K562 (cell line): Measurements from ENCODE around the gene ADAP1. TPM values are rescaled to one million over a fixed set of nuclear protein-coding genes. Genes with fewer than 3 reads are reported as not detected.

Experiments used
- BACH1 ChIP-seq: fragments of 200-800 bp; sonication (Bioruptor generic); IDR thresholded peaks from 2 replicates; pipeline ENCODE4 v1.6.1; 2016; ENCODE audit warnings: missing genetic modification characterization, missing compliant biosample characterization
- CBFA2T2 ChIP-seq: fragments of 450-650 bp; conservative IDR thresholded peaks from 2 replicates; pipeline ENCODE4 v1.6.1; 2017; ENCODE audit warnings: mild to moderate bottlenecking
- CBX1 ChIP-seq: sonication (generic); IDR thresholded peaks from 2 replicates; pipeline ENCODE4 v1.6.1; 2016; ENCODE audit warnings: antibody characterized with exemption, low read depth, mild to moderate bottlenecking
- ELK1 ChIP-seq: sonication (generic); formaldehyde crosslinking; IDR thresholded peaks from 2 replicates; pipeline ENCODE4 v1.8.1; 2022; ENCODE audit warnings: missing genetic modification reagents
- ELK3 ChIP-seq: fragments of 450-650 bp; formaldehyde crosslinking; IDR thresholded peaks from 2 replicates; pipeline ENCODE4 v1.4.0; 2020; ENCODE audit warnings: mild to moderate bottlenecking
- HCFC1 ChIP-seq: IDR thresholded peaks from 2 replicates; pipeline ENCODE4 v1.6.1; 2012; ENCODE audit warnings: low read depth, low read length, improper control_type of control experiment
- KAT7 ChIP-seq: sonication (generic); formaldehyde crosslinking; IDR thresholded peaks from 2 replicates; pipeline ENCODE4 v1.8.0; 2022; ENCODE audit warnings: missing genetic modification reagents, mild to moderate bottlenecking, borderline replicate concordance
- MED1 ChIP-seq: sonication (generic); formaldehyde crosslinking; IDR thresholded peaks from 2 replicates; pipeline ENCODE4 v1.8.1; 2023; ENCODE audit warnings: missing genetic modification reagents, borderline replicate concordance
- MLLT1 ChIP-seq, 2 experiments: fragments of 450-650 bp; IDR thresholded peaks; 2 replicates each; pipeline ENCODE4 v1.6.1; 2016
- NR2C1 ChIP-seq, 2 experiments: fragments of 450-650 bp; IDR thresholded peaks; 2 replicates each; pipeline ENCODE4 v1.6.1; 2017; ENCODE audit warnings: mild to moderate bottlenecking in 2 of 2, antibody characterized with exemption in 1 of 2, inconsistent platforms in 1 of 2, missing compliant biosample characterization in 1 of 2, missing genetic modification characterization in 1 of 2
- PHTF2 ChIP-seq: fragments of 250-450 bp; sonication (Bioruptor Pico); IDR thresholded peaks from 2 replicates; pipeline ENCODE4 v1.5.0; 2021; ENCODE audit warnings: mild to moderate bottlenecking
- SAFB ChIP-seq: fragments of 200-400 bp; formaldehyde crosslinking; IDR thresholded peaks from 2 replicates; pipeline ENCODE4 v1.6.1; 2017; ENCODE audit warnings: low read depth, low read length, borderline replicate concordance
- SREBF2 ChIP-seq: sonication (generic); formaldehyde crosslinking; IDR thresholded peaks from 2 replicates; pipeline ENCODE4 v1.4.0; 2020; ENCODE audit warnings: mild to moderate bottlenecking, missing genetic modification reagents
- TEAD1 ChIP-seq, 2 experiments: fragments of 450-650 bp in 1 of 2; sonication (generic) in 1 of 2; formaldehyde crosslinking; IDR thresholded peaks; 2 replicates each; pipeline versions ENCODE4 v1.4.0 to v1.8.0; 2020 to 2022; ENCODE audit warnings: mild to moderate bottlenecking in 2 of 2, missing genetic modification reagents in 1 of 2
- U2AF2 ChIP-seq: fragments of 200-400 bp; formaldehyde crosslinking; optimal IDR thresholded peaks from 2 replicates; pipeline ENCODE3; 2017; ENCODE audit warnings: low read depth, mild to moderate bottlenecking, low read length
- ZBTB12 ChIP-seq: fragments of 250-450 bp; sonication (Bioruptor Pico); IDR thresholded peaks from 2 replicates; pipeline ENCODE4 v1.4.0; 2020
- ZBTB43 ChIP-seq: sonication (generic); formaldehyde crosslinking; IDR thresholded peaks from 2 replicates; pipeline ENCODE4 v1.8.0; 2023; ENCODE audit warnings: mild to moderate bottlenecking, missing genetic modification reagents
- ZNF274 ChIP-seq: IDR thresholded peaks from 2 replicates; pipeline ENCODE4 v1.6.1; 2011; ENCODE audit warnings: low read depth, mild to moderate bottlenecking, low read length, moderate library complexity, borderline replicate concordance
- ZNF408 ChIP-seq: fragments of 250-450 bp; sonication (Bioruptor Pico); IDR thresholded peaks from 2 replicates; pipeline ENCODE4 v1.4.0; 2020; ENCODE audit warnings: low read depth, mild to moderate bottlenecking, moderate library complexity
- ZNF431 ChIP-seq: sonication (generic); formaldehyde crosslinking; IDR thresholded peaks from 2 replicates; pipeline ENCODE4 v1.8.0; 2022; ENCODE audit warnings: mild to moderate bottlenecking, missing genetic modification reagents
- ZNF444 ChIP-seq: fragments of 250-450 bp; sonication (Bioruptor Pico); IDR thresholded peaks from 2 replicates; pipeline ENCODE4 v1.4.0; 2020; ENCODE audit warnings: mild to moderate bottlenecking, moderate library complexity
- polyA plus RNA-seq, 8 experiments: library from polyadenylated mRNA; depleted of rRNA in 4 of 8; stranded (reverse) in 5 of 8; unstranded in 3 of 8; fragments of >200 nt; fragmentation: Nextera tagmentation in 2 of 8; fragmentation: Illumina TruSeq in 1 of 8; extraction: Ambion mirVana in 2 of 8; extraction: Trizol in 1 of 8; gene quantifications; 2 replicates each; pipeline versions ENCODE4 v1.2.1 to v1.2.3, GENCODE V29; 2011 to 2014; ENCODE audit warnings: inconsistent platforms in 1 of 8, missing spikeins in 1 of 8
- total RNA-seq, 7 experiments: library from RNA; depleted of rRNA in 6 of 7; stranded (reverse); fragments of >200 nt in 6 of 7; fragmentation: Illumina TruSeq in 2 of 7; extraction: Trizol in 2 of 7; gene quantifications; 2 replicates each; pipeline versions ENCODE4 v1.2.1 to v1.2.3, GENCODE V29; 2011 to 2021; ENCODE audit warnings: low replicate concordance in 1 of 7

The ADAP1 gene
- total and polyA plus RNA-seq, 9 of the 15 experiments (the other 6 are each of a cell fraction or from before 2014, with no cell fraction given): 0.27 to 1.4 (median 0.52) TPM; not detected in 3

GRCh38 chr7:992709-993607, 38.5 kb upstream of the ADAP1 start (continued):
- no peak for TF ChIP-seq ZNF408
- peak; percentile 38; the same call in 1 of the 2 replicates for TF ChIP-seq SAFB
- no peak for TF ChIP-seq PHTF2
- TF ChIP-seq U2AF2: no peak
- peak; percentile 74; the same call in 1 of the 2 replicates for TF ChIP-seq CBX1
- TF ChIP-seq ZNF431 (CRISPR knock-in tag): 0 out of 2 replicates have a peak, but pooled peaks have one; percentile 28
- no peak for TF ChIP-seq ELK1
- no peak for TF ChIP-seq ELK3
- no peak for TF ChIP-seq ZNF274
- TF ChIP-seq CBFA2T2: 0 out of 2 replicates have a peak, but pooled peaks have one; percentile 31
- no peak for TF ChIP-seq NR2C1 (IDR thresholded peaks at IDR 0.05)
- no peak for TF ChIP-seq NR2C1 (tag; IDR thresholded peaks at IDR 0.05)
- TF ChIP-seq BACH1 (tag): no peak
- no peak for TF ChIP-seq ZBTB12 (CRISPR knock-in tag)
- no peak for TF ChIP-seq ZNF444 (CRISPR knock-in tag)
- TF ChIP-seq SREBF2: no peak
- TF ChIP-seq TEAD1 (CRISPR knock-in tag; IDR thresholded peaks at IDR 0.05): peak; percentile 9 to 54; a peak in 1 of 4 replicates
- no peak for TF ChIP-seq MED1 (CRISPR knock-in tag)
- peak; percentile 52; the same call in 1 of the 2 replicates for TF ChIP-seq HCFC1
- peak in 1 of 2 experiments; percentile 93; a peak in 2 of 4 replicates for TF ChIP-seq MLLT1 (IDR thresholded peaks at IDR 0.05)
- peak; percentile 33; the same call in 1 of the 2 replicates for TF ChIP-seq KAT7 (CRISPR knock-in tag)
- 0 out of 2 replicates have a peak, but pooled peaks have one; percentile 34 for TF ChIP-seq ZBTB43
